Ectodermal cell (in vitro differentiated cells): ENCODE results near the gene FRYL.

Source experiments
- H3K27ac ChIP-seq: 2 replicates; pipeline ENCODE4 v1.7.0; 2013; ENCODE audit warnings: mild to moderate bottlenecking, low read depth, low read length; ENCODE audit not compliant: insufficient read depth, poor library complexity, severe bottlenecking
- H3K27me3 ChIP-seq: 2 replicates; pipeline ENCODE4 v1.7.0; 2013; ENCODE audit warnings: mild to moderate bottlenecking, low read length; ENCODE audit not compliant: insufficient read depth, control insufficient read depth, poor library complexity, severe bottlenecking
- H3K36me3 ChIP-seq: one replicate; pipeline ENCODE4 v1.7.0; 2013; ENCODE audit warnings: low read length; ENCODE audit not compliant: control insufficient read depth, insufficient read depth
- H3K4me1 ChIP-seq: one replicate; pipeline ENCODE4 v1.7.0; 2013; ENCODE audit warnings: low read length; ENCODE audit not compliant: control insufficient read depth, insufficient read depth
- H3K4me3 ChIP-seq: 2 replicates; pipeline ENCODE4 v1.7.0; 2013; ENCODE audit warnings: low read depth, low read length, control low read depth; ENCODE audit not compliant: insufficient read depth
- H3K9me3 ChIP-seq: 2 replicates; pipeline ENCODE4 v1.7.0; 2013; ENCODE audit warnings: mild to moderate bottlenecking, low read length, moderate library complexity; ENCODE audit not compliant: control insufficient read depth
- WGBS, 2 experiments: methylation state at CpG; one replicate each; pipeline ENCODE4 v1.1.7; 2013; ENCODE audit warnings: missing lambda C conversion rate in 2 of 2; 5-methylcytosine and 5-hydroxymethylcytosine counted together

Gene FRYL

GRCh38 chr4:48553720-48554119 is 226.4 kb downstream of the FRYL start:
- 89 to 100% methylated on average over 1 of the region's 1 CpG for WGBS, 2 experiments
- H3K27ac ChIP-seq = no peak overlapping the region
- H3K4me3 ChIP-seq = no peak overlapping the region
- no peaks in the 10 kb centered on the region for H3K4me1 ChIP-seq
- no peaks in the 10 kb centered on the region for H3K27me3 ChIP-seq
- H3K36me3 ChIP-seq = peaks cover 12% of the 10 kb centered on the region
- no peaks in the 10 kb centered on the region for H3K9me3 ChIP-seq

- H3K36me3 ChIP-seq = peaks cover 24% of the 10 kb centered on the region
- no peaks in the 10 kb centered on the region for H3K27me3 ChIP-seq
- no peak overlapping the region for H3K4me3 ChIP-seq
- no peaks in the 10 kb centered on the region for H3K9me3 ChIP-seq
- no peaks in the 10 kb centered on the region for H3K4me1 ChIP-seq
- WGBS, 2 experiments = 78 to 83% methylated on average over 2 of the region's 2 CpGs
- H3K27ac ChIP-seq = no peak overlapping the region
These were observed 233.7 kb downstream of the FRYL start for GRCh38 chr4:48546336-48546735.

GRCh38 chr4:48543796-48544195 is 236.3 kb downstream of the FRYL start:
- peaks cover 36% of the 10 kb centered on the region for H3K36me3 ChIP-seq
- WGBS, 2 experiments = 86 to 92% methylated on average over 3 of the region's 3 CpGs
- no peaks in the 10 kb centered on the region for H3K9me3 ChIP-seq
- no peaks in the 10 kb centered on the region for H3K27me3 ChIP-seq
- H3K4me1 ChIP-seq = no peaks in the 10 kb centered on the region
- no peak overlapping the region for H3K4me3 ChIP-seq
- H3K27ac ChIP-seq = no peak overlapping the region

GRCh38 chr4:48542888-48543287 is 237.2 kb downstream of the FRYL start:
- WGBS, 2 experiments = 93% methylated on average over 2 of the region's 2 CpGs
- peaks cover 40% of the 10 kb centered on the region for H3K36me3 ChIP-seq

GRCh38 chr4:48539597-48539996 is 240.5 kb downstream of the FRYL start:
- no peaks in the 10 kb centered on the region for H3K9me3 ChIP-seq
- no peaks in the 10 kb centered on the region for H3K27me3 ChIP-seq
- 96 to 100% methylated on average over 2 of the region's 3 CpGs for WGBS, 2 experiments
- no peak overlapping the region for H3K27ac ChIP-seq
- H3K36me3 ChIP-seq = peaks cover 29% of the 10 kb centered on the region
- no peak overlapping the region for H3K4me3 ChIP-seq
- no peaks in the 10 kb centered on the region for H3K4me1 ChIP-seq

More at GRCh38 chr4:48542888-48543287, 237.2 kb downstream of the FRYL start:
- Histone ChIP-seq H3K27me3 (no peaks in the 10 kb centered on the region), H3K27ac (no peak overlapping the region), H3K4me1 (no peaks in the 10 kb centered on the region), H3K4me3 (no peak overlapping the region), H3K9me3 (no peaks in the 10 kb centered on the region)

GRCh38 chr4:48538358-48538757 is 241.7 kb downstream of the FRYL start:
- Histone ChIP-seq H3K36me3 (peaks cover 36% of the 10 kb centered on the region), H3K27me3 (no peaks in the 10 kb centered on the region), H3K4me3 (no peak overlapping the region), H3K9me3 (no peaks in the 10 kb centered on the region), H3K27ac (no peak overlapping the region), H3K4me1 (no peaks in the 10 kb centered on the region)

GRCh38 chr4:48526406-48526805 is 253.7 kb downstream of the FRYL start:
- no peaks in the 10 kb centered on the region for H3K9me3 ChIP-seq
- no peaks in the 10 kb centered on the region for H3K4me1 ChIP-seq
- H3K4me3 ChIP-seq = no peak overlapping the region
- H3K27me3 ChIP-seq = no peaks in the 10 kb centered on the region
- H3K27ac ChIP-seq = no peak overlapping the region
- 89 to 100% methylated on average over 1 of the region's 1 CpG for WGBS, 2 experiments
- peaks cover 32% of the 10 kb centered on the region for H3K36me3 ChIP-seq

- Histone ChIP-seq H3K36me3 (peaks cover 23% of the 10 kb centered on the region), H3K9me3 (no peaks in the 10 kb centered on the region), H3K27me3 (no peaks in the 10 kb centered on the region), H3K4me3 (no peak overlapping the region), H3K4me1 (no peaks in the 10 kb centered on the region), H3K27ac (no peak overlapping the region)
- 91 to 94% methylated on average over 2 of the region's 3 CpGs for WGBS, 2 experiments
These were observed 261.9 kb downstream of the FRYL start for GRCh38 chr4:48518143-48518542.

- H3K27me3 ChIP-seq = no peaks in the 10 kb centered on the region
- H3K36me3 ChIP-seq = peaks cover 34% of the 10 kb centered on the region
- no peak overlapping the region for H3K4me3 ChIP-seq
- H3K9me3 ChIP-seq = no peaks in the 10 kb centered on the region
- H3K27ac ChIP-seq = no peak overlapping the region
- H3K4me1 ChIP-seq = no peaks in the 10 kb centered on the region
These were observed 270.5 kb downstream of the FRYL start for GRCh38 chr4:48509543-48509942.

GRCh38 chr4:48506716-48507115 is 273.4 kb downstream of the FRYL start:
- H3K27me3 ChIP-seq = no peaks in the 10 kb centered on the region
- no peaks in the 10 kb centered on the region for H3K9me3 ChIP-seq
- no peaks in the 10 kb centered on the region for H3K4me1 ChIP-seq
- no peak overlapping the region for H3K4me3 ChIP-seq
- WGBS, 2 experiments = 89 to 100% methylated on average over 2 of the region's 2 CpGs
- peaks cover 18% of the 10 kb centered on the region for H3K36me3 ChIP-seq
- H3K27ac ChIP-seq = no peak overlapping the region

GRCh38 chr4:48504352-48504751 is 275.7 kb downstream of the FRYL start:
- 92% methylated on average over 1 of the region's 1 CpG; no CpG with 5 or more reads in 1 of the 2 experiments for WGBS, 2 experiments
- Histone ChIP-seq H3K27ac (no peak overlapping the region), H3K27me3 (no peaks in the 10 kb centered on the region), H3K36me3 (peaks cover 11% of the 10 kb centered on the region), H3K4me3 (no peak overlapping the region), H3K9me3 (no peaks in the 10 kb centered on the region), H3K4me1 (no peaks in the 10 kb centered on the region)
